ENCODE results near the gene CCDC149. TPM values are rescaled to one million over a fixed set of nuclear protein-coding genes. Genes with fewer than 3 reads are reported as not detected.

The CCDC149 gene
- total and polyA plus RNA-seq, 2 of the 4 experiments (the other 2 are of a cell fraction): 6.7 to 7.0 TPM

- Histone ChIP-seq H3K18ac (ENCODE audit: low read depth, low read length) (no peak overlapping the region), H3K4me2 (ENCODE audit: low read depth, low read length) (no peak overlapping the region), H3K4ac (ENCODE audit: low read depth, low read length) (no peak overlapping the region), H3K23ac (ENCODE audit: low read depth, low read length) (no peak overlapping the region), H2AK5ac (ENCODE audit: low read depth, low read length) (no peak overlapping the region), H4K20me1 (ENCODE audit: insufficient read depth, low read length) (no peaks in the 10 kb centered on the region), H3K9ac (ENCODE audit: low read depth, low read length) (no peak overlapping the region), H2BK120ac (ENCODE audit: low read depth, low read length) (no peak overlapping the region), H3K9me3 (ENCODE audit: control insufficient read depth, insufficient read depth, low read length) (no peaks in the 10 kb centered on the region; the same call in 1 of the 2 replicates), H3K27ac (ENCODE audit: insufficient read depth, low read length) (no peak overlapping the region), H4K8ac (ENCODE audit: low read depth in 2 of 2, low read length in 2 of 2) (no peak overlapping the region), H3K14ac (replicated peaks; ENCODE audit: low read depth, low read length) (no peak overlapping the region), H3K56ac (ENCODE audit: extremely low read depth, insufficient read depth, low read length) (no peak overlapping the region), H2BK20ac (ENCODE audit: low read depth, low read length) (no peak overlapping the region), H3K79me1 (ENCODE audit: low read depth in 1 of 2, low read length in 2 of 2) (0 out of 4 replicates have a peak, but pooled peaks cover 0 to 2% of the 10 kb centered on the region in 2 experiments), H3K4me1 (ENCODE audit: control insufficient read depth, insufficient read depth, low read length) (peaks cover 3% of the 10 kb centered on the region; the same call in 1 of the 2 replicates), H2BK5ac (ENCODE audit: low read depth, low read length, poor library complexity, severe bottlenecking) (no peak overlapping the region), H4K91ac (ENCODE audit: insufficient read depth, low read depth, low read length) (no peak overlapping the region), H2BK15ac (ENCODE audit: low read depth, low read length) (no peak overlapping the region), H2AK9ac (replicated peaks; ENCODE audit: low read depth, low read length, poor library complexity) (no peak overlapping the region), H3K9me1 (ENCODE audit: insufficient read depth, low read length) (peaks cover 3% of the 10 kb centered on the region; the same call in 1 of the 2 replicates), H3K36me3 (ENCODE audit: control insufficient read depth, insufficient read depth, low read length) (no peaks in the 10 kb centered on the region), H4K5ac (ENCODE audit: low read depth, low read length) (no peak overlapping the region), H2AFZ (replicated peaks; ENCODE audit: low read length, poor library complexity) (no peak overlapping the region), H3K27me3 (ENCODE audit: control insufficient read depth, insufficient read depth, low read length) (no peaks in the 10 kb centered on the region), H3K4me3 (ENCODE audit: insufficient read depth, low read depth, low read length) (no peak overlapping the region)
- in situ Hi-C loops (cut with MboI; ENCODE audit: low sequenced_read_pairs): no loop called here
- dilution Hi-C loops (cut with HindIII; ENCODE audit: low sequenced_read_pairs, unreplicated experiment): no loop called here
- ChIA-PET POLR2A (ENCODE audit: unreplicated experiment) (no interaction called here), CTCF (no interaction called here)
- WGBS, 2 experiments (ENCODE audit: extremely low coverage in 2 of 2, insufficient read length in 1 of 2): 70% methylated on average over 7 of the region's 8 CpGs; no CpG with 5 or more reads in 1 of the 2 experiments
- no TSS peak for BruUV-seq (replicated peaks)
- ATAC-seq (ENCODE audit: low read depth) (no peak), DNase-seq (no peak)
- intact Hi-C loops (cut with micrococcal nuclease): no loop called here
- TF ChIP-seq BHLHE40 (IDR thresholded peaks at IDR 0.05; ENCODE audit: low read depth, low read length) (no peak), MAFK (IDR thresholded peaks at IDR 0.05; ENCODE audit: low read depth, low read length) (no peak), RAD21 (IDR thresholded peaks at IDR 0.05; ENCODE audit: low read length) (no peak), SMC3 (IDR thresholded peaks at IDR 0.05; ENCODE audit: low read depth, low read length) (no peak), CEBPB (IDR thresholded peaks at IDR 0.05; ENCODE audit: low read depth, low read length) (no peak), MXI1 (IDR thresholded peaks at IDR 0.05; ENCODE audit: borderline replicate concordance, low read depth, low read length) (no peak), NFE2L2 (IDR thresholded peaks at IDR 0.05; ENCODE audit: low read depth, low read length) (no peak), FOS (IDR thresholded peaks at IDR 0.05; ENCODE audit: low read depth, low read length) (no peak), RCOR1 (IDR thresholded peaks at IDR 0.05; ENCODE audit: insufficient replicate concordance, low read length) (no peak), MAZ (IDR thresholded peaks at IDR 0.05; ENCODE audit: borderline replicate concordance, low read depth, low read length) (no peak), RFX5 (IDR thresholded peaks at IDR 0.05; ENCODE audit: low read depth, low read length) (no peak), CHD1 (IDR thresholded peaks at IDR 0.05; ENCODE audit: low read depth, low read length) (no peak), POLR2A (IDR thresholded peaks at IDR 0.05; ENCODE audit: low read depth, low read length) (no peak)
- TF ChIP-seq, protein P1, sequence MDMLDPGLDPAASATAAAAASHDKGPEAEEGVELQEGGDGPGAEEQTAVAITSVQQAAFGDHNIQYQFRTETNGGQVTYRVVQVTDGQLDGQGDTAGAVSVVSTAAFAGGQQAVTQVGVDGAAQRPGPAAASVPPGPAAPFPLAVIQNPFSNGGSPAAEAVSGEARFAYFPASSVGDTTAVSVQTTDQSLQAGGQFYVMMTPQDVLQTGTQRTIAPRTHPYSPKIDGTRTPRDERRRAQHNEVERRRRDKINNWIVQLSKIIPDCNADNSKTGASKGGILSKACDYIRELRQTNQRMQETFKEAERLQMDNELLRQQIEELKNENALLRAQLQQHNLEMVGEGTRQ (IDR thresholded peaks at IDR 0.05; ENCODE audit: low read depth, low read length): no peak
- TF ChIP-seq, protein P2, sequence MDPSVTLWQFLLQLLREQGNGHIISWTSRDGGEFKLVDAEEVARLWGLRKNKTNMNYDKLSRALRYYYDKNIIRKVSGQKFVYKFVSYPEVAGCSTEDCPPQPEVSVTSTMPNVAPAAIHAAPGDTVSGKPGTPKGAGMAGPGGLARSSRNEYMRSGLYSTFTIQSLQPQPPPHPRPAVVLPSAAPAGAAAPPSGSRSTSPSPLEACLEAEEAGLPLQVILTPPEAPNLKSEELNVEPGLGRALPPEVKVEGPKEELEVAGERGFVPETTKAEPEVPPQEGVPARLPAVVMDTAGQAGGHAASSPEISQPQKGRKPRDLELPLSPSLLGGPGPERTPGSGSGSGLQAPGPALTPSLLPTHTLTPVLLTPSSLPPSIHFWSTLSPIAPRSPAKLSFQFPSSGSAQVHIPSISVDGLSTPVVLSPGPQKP (IDR thresholded peaks at IDR 0.05; ENCODE audit: borderline replicate concordance, low read depth, low read length): no peak
- TF ChIP-seq, protein P3, sequence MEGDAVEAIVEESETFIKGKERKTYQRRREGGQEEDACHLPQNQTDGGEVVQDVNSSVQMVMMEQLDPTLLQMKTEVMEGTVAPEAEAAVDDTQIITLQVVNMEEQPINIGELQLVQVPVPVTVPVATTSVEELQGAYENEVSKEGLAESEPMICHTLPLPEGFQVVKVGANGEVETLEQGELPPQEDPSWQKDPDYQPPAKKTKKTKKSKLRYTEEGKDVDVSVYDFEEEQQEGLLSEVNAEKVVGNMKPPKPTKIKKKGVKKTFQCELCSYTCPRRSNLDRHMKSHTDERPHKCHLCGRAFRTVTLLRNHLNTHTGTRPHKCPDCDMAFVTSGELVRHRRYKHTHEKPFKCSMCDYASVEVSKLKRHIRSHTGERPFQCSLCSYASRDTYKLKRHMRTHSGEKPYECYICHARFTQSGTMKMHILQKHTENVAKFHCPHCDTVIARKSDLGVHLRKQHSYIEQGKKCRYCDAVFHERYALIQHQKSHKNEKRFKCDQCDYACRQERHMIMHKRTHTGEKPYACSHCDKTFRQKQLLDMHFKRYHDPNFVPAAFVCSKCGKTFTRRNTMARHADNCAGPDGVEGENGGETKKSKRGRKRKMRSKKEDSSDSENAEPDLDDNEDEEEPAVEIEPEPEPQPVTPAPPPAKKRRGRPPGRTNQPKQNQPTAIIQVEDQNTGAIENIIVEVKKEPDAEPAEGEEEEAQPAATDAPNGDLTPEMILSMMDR (conservative IDR thresholded peaks at IDR 0.05; ENCODE audit: low read depth, low read length): no peak
These were observed 27.5 kb downstream of the CCDC149 start for GRCh38 chr4:24885342-24885741.

All from IMR-90 (cell line).